HL-60 (cell line): Measurements from ENCODE around the gene NTN4.

Experiments
- POLR2AphosphoS5 ChIP-seq: IDR thresholded peaks from 2 replicates; pipeline ENCODE4 v1.6.1; 2012; ENCODE audit warnings: low read depth
- SPI1 ChIP-seq: IDR thresholded peaks from 2 replicates; pipeline ENCODE4 v1.6.1; 2012; ENCODE audit warnings: low read depth, mild to moderate bottlenecking, borderline replicate concordance
- TF ChIP-seq, protein P1 (sequence below): IDR thresholded peaks from one replicate; pipeline ENCODE4 v1.5.1; 2011; ENCODE audit warnings: low read length, control low read depth, inconsistent platforms; ENCODE audit not compliant: insufficient read depth
- TF ChIP-seq, protein P2 (sequence below): IDR thresholded peaks from 2 replicates; pipeline ENCODE4 v1.6.1; 2012; ENCODE audit warnings: low read depth; ENCODE audit not compliant: insufficient replicate concordance

DNA sequence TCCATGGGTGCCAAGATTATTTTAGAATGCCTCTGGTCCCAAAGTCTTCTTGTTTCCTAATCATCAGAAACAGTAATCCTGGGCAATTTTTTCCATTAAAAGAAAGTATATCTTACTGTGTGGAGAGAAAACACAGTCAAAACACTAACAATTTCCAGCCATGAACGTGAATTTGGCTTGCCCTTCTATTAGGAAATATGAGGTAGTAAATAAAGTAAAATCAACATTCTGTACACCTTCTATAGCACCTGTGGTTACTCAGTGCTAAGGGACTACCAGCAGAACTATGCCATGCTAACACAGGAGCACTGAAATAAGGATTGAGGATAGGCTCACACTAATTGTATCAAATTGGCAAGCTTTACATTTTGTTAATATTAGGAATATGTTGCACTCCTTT lies 60.1 kb downstream of the NTN4 start:
- TF ChIP-seq, protein P1, sequence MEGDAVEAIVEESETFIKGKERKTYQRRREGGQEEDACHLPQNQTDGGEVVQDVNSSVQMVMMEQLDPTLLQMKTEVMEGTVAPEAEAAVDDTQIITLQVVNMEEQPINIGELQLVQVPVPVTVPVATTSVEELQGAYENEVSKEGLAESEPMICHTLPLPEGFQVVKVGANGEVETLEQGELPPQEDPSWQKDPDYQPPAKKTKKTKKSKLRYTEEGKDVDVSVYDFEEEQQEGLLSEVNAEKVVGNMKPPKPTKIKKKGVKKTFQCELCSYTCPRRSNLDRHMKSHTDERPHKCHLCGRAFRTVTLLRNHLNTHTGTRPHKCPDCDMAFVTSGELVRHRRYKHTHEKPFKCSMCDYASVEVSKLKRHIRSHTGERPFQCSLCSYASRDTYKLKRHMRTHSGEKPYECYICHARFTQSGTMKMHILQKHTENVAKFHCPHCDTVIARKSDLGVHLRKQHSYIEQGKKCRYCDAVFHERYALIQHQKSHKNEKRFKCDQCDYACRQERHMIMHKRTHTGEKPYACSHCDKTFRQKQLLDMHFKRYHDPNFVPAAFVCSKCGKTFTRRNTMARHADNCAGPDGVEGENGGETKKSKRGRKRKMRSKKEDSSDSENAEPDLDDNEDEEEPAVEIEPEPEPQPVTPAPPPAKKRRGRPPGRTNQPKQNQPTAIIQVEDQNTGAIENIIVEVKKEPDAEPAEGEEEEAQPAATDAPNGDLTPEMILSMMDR, result no peak
- TF ChIP-seq SPI1, result no peak
- TF ChIP-seq, protein P2, sequence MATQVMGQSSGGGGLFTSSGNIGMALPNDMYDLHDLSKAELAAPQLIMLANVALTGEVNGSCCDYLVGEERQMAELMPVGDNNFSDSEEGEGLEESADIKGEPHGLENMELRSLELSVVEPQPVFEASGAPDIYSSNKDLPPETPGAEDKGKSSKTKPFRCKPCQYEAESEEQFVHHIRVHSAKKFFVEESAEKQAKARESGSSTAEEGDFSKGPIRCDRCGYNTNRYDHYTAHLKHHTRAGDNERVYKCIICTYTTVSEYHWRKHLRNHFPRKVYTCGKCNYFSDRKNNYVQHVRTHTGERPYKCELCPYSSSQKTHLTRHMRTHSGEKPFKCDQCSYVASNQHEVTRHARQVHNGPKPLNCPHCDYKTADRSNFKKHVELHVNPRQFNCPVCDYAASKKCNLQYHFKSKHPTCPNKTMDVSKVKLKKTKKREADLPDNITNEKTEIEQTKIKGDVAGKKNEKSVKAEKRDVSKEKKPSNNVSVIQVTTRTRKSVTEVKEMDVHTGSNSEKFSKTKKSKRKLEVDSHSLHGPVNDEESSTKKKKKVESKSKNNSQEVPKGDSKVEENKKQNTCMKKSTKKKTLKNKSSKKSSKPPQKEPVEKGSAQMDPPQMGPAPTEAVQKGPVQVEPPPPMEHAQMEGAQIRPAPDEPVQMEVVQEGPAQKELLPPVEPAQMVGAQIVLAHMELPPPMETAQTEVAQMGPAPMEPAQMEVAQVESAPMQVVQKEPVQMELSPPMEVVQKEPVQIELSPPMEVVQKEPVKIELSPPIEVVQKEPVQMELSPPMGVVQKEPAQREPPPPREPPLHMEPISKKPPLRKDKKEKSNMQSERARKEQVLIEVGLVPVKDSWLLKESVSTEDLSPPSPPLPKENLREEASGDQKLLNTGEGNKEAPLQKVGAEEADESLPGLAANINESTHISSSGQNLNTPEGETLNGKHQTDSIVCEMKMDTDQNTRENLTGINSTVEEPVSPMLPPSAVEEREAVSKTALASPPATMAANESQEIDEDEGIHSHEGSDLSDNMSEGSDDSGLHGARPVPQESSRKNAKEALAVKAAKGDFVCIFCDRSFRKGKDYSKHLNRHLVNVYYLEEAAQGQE, result no peak
- TF ChIP-seq POLR2AphosphoS5, result no peak
